Measurements from ENCODE around the gene CHCHD4.

Gene CHCHD4

DNA sequence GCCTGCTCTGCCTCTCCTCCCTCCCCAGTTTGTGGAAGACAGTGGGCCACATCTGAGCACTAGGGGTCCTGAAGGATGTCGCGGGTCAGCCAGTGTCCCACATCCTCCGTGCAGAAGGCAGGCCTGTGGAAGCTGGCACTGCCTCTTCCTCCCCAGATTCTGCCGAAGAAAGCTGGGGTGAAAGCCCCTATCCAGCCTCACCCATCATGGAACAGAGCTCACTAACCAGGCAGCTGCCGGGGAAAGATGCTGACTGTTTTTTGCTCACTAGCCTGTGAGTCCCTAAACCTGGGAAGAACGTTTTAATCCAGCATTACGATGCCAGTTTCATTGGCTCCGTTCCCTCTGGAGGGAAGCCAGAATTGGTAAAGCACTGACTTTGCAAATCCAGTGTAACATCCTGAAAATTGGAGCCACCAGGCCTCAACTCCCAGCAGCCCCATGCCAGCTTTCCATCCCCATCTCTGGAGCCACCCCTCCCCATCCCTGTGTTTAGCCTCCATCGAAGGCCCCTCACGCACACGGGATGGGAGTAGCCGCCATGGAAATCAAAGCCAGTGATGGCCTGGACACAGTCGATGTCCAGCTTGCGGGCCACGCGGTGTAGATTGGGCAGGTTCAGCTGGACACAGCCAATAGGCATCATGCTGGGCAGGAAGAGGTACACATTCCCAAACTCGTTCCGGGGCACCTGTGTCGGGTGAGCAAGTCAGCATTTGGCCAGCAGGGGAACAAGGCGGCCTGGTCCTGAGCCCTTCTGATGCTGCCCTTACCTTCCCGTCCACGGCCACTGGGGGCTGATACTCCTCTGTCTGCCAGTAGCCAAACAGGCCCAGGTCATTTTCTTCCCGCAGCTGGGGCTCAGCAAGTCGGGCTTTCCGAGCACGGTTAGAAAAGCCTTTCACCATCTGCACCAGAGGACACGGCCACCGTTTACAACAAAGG, 23.6 kb upstream of the CHCHD4 start:
- DNase-seq: no peak

DNA sequence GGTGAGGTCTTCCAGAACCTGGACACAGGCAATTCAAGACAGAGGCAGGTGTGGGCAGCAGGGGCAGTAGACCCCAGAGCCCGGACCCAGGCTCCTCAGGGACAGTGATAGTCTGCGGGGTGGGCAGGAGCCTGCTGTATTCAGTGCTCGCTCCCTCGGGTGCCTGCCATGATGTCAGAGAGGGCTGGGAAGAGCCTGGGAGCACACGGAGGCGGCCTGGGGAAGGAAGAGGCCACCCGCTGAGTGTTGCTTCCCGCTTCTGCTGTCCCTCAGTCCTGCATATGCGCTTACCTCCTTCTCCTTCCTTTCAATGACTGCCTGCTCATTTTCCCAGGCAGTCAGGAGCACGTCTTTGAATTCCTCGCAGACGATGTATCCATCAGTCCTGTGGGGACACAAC, 22.9 kb upstream of the CHCHD4 start:
- DNase-seq: no peak

DNA sequence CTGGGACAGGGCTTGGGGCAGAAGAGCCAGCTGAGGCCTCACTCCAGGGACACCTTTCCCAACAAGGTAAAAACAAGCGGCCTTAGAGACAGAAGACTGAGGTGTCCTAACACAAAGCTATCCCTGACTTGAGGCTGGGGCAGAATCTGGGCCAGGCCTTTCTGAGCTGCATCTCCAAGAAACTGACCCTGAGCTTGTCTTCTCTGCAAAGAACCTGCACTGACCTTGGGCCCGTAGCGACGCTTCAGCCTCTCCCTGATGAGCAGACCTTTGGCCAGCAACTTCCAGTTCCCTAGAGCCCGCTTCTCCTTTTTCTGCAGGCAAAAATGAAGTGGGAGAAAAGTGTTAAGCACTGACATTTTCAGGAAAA, 22.4 kb upstream of the CHCHD4 start:
- no peak for DNase-seq

DNA sequence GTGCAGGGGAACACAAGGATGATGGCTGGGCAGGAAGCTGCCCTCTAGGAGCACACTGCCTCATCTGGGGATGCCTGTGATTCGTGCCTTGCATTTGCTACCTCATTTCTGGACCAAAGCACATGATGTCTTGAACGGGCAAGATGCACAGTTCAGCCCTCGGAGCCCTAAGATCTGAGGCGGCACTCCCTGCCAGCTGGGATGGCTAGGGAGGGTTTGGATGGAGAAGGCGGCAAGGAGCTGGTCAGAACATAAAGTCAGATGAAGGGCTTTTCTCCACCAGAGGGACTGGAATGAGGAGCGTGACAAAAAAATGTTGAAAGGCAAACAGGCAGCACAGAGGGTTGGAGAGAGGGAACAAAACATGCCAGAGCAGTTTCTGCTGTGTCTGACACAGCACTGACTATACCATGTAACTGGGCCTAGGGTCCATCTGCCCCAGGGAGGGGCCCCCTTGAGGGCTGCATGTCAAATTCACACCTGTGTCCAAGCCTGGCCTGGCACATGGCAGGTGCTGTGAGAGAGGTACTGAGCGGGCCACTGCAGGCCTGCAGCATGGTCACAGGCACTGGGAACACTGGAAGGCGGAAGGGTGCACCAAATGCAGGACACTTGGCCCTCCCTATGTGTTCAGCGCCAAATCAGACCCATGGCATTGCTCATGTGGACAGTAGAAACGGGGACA, 21.9 kb upstream of the CHCHD4 start:
- no peak for DNase-seq

DNA sequence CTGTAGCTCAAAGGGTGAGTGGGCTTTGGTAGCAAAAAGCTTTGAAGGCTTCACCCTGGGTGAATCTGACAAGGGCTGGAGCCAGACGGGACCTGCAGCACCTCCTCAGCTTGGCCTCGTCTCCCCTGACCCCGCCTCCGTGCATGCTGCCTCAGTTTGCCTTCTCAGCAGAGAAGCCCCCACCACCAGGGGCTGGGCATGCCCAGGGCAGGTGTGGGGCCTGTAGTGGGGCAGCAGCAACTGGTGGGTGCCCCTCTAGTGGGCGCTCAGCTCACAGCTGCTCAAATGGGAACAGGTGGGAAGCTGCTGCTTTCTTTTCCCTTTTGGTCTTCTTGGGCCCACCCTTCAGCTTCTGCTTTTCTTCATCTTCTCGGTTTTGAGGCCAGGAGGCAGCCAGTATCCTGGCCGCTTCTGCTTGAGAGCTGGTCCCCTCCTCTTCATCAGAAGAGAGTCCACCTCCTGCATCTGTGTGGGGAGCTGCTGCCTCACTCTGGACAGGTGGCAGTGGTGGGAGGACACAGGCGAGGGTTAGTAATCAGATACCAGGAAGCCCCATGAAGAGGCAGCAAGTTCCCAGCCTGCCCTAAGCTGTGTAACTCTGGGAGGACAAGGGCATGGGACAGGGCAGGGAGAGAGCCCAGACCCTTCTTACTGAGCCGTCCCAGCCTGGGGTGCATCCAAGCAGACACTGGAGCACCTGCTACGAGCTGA, 21.2 kb upstream of the CHCHD4 start:
- no peak for DNase-seq

DNA sequence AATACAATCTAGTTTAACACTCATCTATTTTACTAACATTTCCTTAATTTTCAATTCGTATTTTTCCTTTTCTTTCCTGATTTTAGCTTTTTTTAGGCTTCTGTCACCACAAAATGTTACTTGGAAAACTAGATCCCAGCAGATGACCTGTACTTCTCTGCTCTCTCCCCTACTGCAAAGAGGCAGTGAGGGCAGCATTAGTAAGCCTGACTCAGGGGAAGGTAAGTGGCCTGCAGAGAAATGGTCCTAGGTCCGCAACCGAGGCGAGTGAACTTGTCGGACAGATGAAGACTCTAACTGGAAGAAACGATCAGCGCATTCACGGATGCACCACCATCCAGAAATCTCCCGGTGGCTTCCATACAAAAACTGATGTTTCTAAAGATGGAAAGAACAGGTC, 20.6 kb upstream of the CHCHD4 start:
- DNase-seq: no peak

DNA sequence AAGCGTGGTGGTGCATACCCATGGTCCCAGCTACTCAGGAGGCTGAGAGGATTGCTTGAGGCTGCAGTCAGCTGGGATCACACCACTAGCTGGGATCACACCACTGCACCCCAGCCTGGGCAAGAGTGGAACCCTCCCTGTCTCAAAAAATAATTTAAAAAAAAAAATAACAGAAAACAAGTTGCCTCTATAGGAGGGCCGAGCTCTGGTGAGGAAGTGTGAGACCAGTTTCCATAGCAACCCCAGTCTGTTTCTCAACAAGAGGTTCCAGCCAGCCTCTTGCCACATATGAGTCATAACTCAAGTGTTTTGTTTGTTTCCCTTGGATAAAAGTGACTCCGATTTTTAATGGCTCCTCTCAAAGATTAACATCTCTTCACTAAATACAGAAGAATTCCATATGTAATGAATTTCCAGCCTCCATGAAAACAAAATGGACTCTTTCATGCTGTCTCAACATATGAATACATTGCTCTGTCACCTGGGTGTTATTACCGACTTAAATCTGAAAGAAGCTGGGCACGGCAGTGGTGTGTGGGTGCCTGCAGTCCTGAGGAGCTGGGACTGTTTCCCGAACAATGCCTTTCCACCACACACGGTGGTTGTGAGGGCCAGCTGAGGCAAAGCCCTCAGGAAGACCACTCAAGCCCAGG, 19.9 kb upstream of the CHCHD4 start:
- DNase-seq: peak; percentile 93

DNA sequence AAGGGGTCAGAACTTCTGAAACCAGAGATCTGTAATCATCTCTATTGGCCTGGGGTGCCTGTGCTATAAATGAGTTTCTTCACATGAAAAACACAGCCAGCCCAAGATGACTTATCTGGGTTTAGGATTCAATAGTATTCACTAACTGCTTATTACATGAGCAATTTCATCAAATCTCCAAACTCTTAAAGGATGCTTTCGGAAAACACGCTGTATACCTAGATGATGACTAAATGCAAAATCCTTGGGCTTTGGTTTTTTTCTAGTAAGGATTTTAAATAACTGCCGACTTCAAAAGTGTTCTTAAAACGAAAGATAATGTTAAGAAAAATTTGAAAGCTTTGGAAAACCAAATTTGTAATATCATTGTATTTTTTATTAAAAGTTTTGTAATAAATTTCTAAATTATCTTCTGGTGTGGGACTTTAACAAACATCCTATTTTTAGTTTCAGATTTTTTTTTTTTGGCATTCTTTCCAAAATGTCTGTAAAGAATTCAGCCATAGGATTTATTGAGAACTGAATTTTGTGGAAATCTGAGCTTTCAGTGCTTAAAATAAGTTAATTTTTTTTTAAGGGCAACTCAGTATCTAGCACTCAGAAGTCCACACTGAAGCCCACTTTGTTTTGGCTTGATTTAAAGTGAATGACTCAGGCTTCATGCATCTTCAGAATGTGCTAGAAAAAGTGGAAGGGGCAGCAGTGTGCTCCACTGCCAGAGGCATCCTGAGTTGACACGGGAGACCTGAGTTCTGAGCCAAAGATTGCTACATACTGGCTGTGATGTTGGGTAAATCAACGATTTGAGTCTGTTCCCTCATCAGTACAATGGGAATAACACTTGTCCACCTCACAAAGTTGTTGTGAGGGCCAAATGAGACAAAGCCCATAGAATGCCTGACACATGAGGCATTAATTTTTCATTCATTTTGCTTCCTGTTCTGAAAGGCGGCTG, 18.9 kb upstream of the CHCHD4 start:
- peak; percentile 33 for DNase-seq

DNA sequence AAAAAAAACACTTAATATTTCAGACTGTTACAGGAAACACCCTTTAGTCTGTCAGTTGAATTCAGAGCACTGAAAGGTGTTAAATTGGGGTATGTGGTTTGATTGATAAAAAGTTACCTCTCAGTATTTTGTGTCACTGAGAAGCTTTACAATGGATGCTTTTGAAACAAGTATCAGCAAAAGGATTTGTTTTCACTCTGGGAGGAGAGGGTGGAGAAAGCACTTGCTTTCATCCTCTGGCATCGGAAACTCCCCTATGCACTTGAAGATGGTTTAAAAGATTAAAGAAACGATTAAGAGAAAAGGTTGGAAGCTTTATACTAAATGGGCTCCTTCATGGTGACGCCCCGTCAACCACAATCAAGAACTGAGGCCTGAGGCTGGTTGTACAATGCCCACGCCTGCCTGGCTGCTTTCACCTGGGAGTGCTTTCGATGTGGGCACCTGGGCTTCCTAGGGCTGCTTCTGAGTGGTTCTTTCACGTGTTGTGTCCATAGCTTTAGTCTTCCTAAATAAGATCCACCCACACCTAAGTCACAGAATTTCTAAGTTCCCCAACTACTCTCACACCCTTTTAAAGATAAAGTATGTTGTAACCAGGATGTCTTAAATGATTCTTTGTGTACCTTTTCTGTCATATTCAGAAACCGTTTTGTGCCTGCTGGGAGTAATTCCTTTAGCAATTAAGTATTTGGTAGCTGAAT, 18.0 kb upstream of the CHCHD4 start:
- DNase-seq: peak; percentile 78

DNA sequence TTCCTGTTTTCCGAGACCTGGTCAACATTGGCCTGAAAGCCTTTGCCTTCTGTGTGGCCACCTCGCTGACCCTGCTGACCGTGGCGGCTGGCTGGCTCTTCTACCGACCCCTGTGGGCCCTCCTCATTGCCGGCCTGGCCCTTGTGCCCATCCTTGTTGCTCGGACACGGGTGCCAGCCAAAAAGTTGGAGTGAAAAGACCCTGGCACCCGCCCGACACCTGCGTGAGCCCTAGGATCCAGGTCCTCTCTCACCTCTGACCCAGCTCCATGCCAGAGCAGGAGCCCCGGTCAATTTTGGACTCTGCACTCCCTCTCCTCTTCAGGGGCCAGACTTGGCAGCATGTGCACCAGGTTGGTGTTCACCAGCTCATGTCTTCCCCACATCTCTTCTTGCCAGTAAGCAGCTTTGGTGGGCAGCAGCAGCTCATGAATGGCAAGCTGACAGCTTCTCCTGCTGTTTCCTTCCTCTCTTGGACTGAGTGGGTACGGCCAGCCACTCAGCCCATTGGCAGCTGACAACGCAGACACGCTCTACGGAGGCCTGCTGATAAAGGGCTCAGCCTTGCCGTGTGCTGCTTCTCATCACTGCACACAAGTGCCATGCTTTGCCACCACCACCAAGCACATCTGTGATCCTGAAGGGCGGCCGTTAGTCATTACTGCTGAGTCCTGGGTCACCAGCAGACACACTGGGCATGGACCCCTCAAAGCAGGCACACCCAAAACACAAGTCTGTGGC, 17.1 kb upstream of the CHCHD4 start:
- DNase-seq: no peak

DNA sequence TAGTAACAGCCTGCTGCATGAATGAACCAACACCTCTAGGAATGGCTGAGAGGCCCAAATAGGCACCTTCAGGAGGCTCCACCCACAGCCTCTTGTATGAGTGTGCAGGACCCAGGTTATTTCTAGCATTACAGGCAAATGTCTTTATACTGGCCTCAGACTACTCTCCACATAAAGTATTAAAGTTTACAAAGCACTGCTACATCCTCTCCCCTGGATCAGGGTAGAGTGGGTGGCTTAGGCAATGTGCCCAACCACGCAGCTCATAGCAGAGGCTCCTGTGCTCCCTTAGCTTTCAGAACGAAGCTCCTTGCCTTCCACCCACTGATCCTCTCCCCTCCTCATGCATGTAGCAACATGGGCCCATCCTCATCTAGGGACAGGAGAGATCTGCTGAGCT, 16.5 kb upstream of the CHCHD4 start:
- DNase-seq: no peak

DNA sequence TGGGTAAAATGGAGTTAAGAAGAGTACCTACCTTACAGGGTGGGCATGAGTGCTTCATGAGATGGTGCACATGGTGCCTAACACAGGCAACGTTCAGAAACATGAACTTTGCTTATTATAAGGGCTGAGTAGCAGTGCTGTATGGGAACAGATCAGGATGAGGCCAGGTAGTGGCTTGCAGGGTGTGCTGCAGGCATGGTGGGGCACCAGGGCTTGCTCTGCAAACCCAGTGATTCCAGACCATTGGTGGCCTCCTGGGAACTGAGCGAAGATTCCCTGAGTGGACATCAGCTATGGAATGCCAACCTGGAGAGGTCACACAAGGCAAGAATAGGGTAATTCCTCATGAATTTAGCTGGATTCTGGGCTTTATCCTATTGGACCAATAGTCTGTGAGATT, 16.0 kb upstream of the CHCHD4 start:
- DNase-seq: no peak

DNA sequence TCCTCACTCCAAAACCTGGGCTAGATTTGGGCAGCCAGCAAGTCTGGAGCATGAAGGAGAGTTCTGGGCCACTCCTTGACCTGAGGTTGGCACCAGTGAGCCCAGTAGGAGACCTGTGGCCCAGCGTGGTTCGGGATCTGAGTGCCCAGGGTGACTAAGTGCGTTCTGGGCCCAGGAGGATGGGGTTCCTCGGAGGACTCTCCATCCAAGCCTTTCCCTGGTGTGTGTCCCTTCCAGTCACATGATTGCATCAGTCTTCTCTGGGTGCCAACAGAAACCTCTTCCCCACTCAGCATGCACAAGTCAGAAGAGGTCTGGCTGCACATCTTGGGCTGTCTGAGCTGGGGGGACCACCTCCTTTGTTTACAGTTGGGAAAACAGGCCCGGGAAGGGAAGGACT, 15.1 kb upstream of the CHCHD4 start:
- DNase-seq: no peak

DNA sequence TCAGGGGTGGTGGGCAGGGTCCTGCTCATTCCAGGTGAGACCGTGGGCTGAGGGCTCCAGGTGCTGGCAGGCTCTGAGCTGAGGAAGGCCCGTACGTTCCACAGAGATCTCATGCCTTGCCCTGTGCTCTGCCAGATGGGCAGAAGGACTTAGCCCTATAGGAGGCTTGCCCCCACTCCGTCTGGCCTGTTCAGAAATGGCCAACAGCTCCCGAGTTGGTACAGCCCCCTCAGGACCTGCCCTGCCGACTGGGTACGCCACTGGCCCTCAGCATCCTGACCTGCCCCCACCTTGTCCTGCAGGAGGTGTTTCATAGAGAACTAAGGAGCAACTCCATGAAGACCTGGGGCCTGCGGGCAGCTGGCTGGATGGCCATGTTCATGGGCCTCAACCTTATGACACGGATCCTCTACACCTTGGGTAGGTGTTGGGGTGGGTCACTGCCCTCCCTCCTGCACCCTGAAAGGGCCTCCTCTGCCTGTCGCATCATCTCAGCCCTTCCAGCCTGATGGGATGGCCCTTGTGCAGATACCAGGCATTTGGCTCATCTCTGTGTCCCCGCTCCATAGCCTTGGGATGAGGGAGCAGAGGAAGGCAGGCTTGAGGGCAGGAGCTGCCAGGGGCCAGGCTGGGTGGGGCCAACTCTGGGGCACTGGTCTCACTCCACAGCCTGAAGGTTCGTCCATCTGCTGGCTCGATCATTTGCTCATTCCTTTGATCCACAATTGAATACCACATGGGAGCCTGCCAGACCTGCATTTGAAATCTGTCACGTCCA, 14.4 kb upstream of the CHCHD4 start:
- DNase-seq: no peak

DNA sequence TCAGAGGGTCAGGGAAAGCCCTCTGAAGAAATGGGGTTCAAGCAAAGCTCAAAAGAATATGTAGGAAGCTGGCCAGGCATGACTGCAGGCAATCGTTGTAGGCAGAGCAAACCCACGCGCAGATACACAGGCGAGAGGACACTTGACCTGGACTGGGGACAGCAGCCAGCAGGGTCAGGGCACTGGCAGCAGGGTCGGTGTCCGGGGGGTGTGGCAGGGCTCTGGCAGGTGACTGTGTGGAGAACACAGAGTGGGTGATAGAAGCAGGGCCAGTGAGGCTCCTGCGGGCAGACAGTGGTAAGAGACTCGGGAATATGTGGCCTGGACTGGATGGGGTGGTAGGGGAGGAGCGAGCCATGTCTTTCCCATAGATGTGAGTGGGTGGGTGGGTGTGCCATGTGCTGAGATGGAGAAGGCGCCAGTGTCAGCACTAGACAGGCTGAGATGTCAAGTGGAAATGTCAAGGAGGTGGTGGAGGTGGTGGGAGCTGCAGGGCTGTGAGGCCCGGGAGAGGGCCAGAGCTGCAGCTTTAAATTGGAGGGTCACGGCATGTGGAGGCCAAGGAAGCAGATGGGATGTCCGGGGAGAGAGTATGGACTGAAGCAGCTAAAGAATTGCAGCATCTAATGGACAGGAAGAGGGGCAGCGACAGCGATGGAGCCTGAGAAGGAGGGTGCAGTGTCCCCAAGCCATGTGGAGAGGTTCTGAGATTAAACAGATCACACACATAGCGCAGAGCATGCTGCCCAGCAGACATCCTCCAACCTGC, 13.6 kb upstream of the CHCHD4 start:
- DNase-seq: no peak

DNA sequence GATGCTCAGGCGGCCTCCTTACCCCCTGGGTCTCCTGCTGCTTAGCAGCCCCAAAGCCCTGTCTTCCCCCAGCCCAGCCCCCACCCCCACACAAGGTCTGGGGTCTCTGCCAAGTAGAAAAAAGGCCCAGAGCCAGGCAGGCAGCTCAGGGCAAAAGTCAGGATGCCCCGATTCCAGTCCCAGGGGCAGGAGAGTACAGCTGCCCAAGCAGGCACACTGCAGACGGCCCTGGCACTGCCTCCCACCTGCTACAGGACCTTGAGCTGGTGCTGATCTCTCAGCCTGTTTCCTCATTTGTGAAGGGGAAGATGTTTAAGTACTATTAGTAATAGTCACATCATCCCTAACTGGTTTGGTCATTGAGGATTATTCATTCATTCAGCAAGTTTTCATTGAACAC, 12.8 kb upstream of the CHCHD4 start:
- no peak for DNase-seq

DNA sequence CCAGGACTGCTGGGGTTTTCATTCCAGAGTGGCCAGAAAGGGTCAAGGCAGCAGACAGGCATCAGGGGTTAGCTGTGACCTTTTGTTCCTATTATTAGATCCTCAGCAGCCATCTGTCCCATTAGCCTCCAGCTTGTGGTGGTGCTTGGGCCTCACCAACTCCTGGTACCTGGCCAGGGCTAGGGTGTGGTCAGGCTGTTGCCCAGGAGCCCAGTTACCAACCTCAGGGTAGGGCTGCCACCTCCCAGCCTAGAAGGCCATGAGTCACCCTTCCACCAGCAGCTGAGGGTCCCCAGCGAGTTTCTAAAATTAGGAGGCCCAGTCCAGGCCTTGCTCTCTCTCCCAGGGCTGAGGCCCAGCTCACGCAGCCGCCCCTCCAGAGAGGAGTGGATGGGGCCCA, 12.3 kb upstream of the CHCHD4 start:
- DNase-seq: no peak

DNA sequence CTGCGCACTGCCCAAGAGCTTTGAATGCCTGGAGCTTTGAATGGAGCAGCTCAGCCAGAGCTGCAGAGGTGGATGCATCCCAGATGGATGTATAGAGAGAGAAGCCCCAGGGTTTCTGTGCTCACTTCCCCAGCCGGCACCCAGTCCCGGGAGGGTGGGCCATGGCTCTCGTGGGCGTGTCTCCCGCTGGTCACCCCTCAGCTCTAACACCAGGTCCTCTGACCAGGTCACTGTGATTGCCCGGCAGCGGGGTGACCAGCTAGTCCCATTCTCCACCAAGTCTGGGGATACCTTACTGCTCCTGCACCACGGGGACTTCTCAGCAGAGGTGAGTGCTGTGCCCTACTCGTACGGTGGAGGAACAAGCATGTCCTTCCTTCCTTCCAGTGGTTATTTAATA, 10.9 kb upstream of the CHCHD4 start:
- no peak for DNase-seq

DNA sequence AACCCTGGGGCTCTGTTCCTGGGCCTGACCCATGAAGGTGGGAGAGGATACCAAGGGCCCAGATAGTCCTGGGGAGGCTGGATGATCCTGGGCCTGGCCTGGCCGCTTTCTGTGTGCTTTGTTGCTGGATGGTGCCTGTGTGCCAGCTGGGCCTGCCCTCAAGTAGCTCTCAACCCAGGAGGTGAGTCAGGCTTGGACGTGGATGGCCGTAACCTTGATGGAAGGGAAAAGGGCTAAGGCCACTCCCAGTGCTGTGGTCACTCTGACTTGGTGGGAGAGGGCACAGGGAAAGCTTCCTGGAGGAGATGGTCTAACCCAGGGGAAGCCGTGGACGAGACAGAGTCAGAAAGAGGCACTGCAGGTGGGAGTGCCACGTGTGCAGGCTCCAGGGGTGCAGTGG, 9.6 kb upstream of the CHCHD4 start:
- no peak for DNase-seq
